Common myeloid progenitor, CD34-positive (primary cell): ENCODE data around the gene MRPL55.

Experiments
- CTCF ChIA-PET: fragments of 350-600 bp; sonication (Branson Sonifier 250); formaldehyde crosslinking; loops from one replicate; lab custom pipeline; 2021; ENCODE audit warnings: antibody characterized with exemption; lab: Charles Lee
- POLR2A ChIA-PET: fragments of 350-600 bp; sonication (Branson Sonifier 250); formaldehyde crosslinking; loops from one replicate; lab custom pipeline; 2021; ENCODE audit warnings: antibody characterized with exemption; lab: Charles Lee
- DNase-seq, 3 donors: peaks; one replicate each; pipeline versions ENCODE4 v3.0.0 to v3.0.0-alpha.2; 2013
- H3K27ac ChIP-seq, 2 experiments: 1 replicate in 1 of 2; 2 replicates in 1 of 2; pipeline ENCODE4 v1.7.0; 2013; ENCODE audit warnings: inconsistent platforms in 2 of 2, low read length in 2 of 2, mild to moderate bottlenecking in 2 of 2, low read depth in 1 of 2, moderate library complexity in 1 of 2; ENCODE audit not compliant: severe bottlenecking in 2 of 2, insufficient read depth in 1 of 2, poor library complexity in 1 of 2
- H3K27me3 ChIP-seq, 5 experiments: replicated peaks in 2 of 5; 1 replicate in 3 of 5; 2 replicates in 2 of 5; pipeline versions ENCODE4 v1.6.1 to v1.7.0; 2013; ENCODE audit warnings: low read length in 4 of 5, mild to moderate bottlenecking in 2 of 5, moderate library complexity in 2 of 5, inconsistent platforms in 1 of 5; ENCODE audit not compliant: insufficient read depth in 5 of 5, control insufficient read depth in 4 of 5
- H3K36me3 ChIP-seq, 4 experiments: 1 replicate in 2 of 4; 2 replicates in 2 of 4; pipeline versions ENCODE4 v1.6.1 to v1.7.0; 2013; ENCODE audit warnings: low read length in 3 of 4, control low read depth in 1 of 4, mild to moderate bottlenecking in 1 of 4; ENCODE audit not compliant: control insufficient read depth in 4 of 4, insufficient read depth in 4 of 4
- H3K4me1 ChIP-seq, 4 experiments: 1 replicate in 3 of 4; 2 replicates in 1 of 4; pipeline versions ENCODE4 v1.6.1 to v1.7.1; 2013; ENCODE audit warnings: low read length in 3 of 4, mild to moderate bottlenecking in 3 of 4, control low read depth in 1 of 4, inconsistent platforms in 1 of 4, moderate library complexity in 1 of 4; ENCODE audit not compliant: control insufficient read depth in 4 of 4, insufficient read depth in 4 of 4; ENCODE audit errors: control extremely low read depth in 1 of 4
- H3K4me3 ChIP-seq, 7 experiments: 1 replicate in 4 of 7; 2 replicates in 3 of 7; pipeline versions ENCODE4 v1.5.1 to v1.7.0; 2013; ENCODE audit warnings: mild to moderate bottlenecking in 7 of 7, low read length in 6 of 7, moderate library complexity in 6 of 7, inconsistent platforms in 2 of 7, low read depth in 2 of 7, control low read depth in 1 of 7; ENCODE audit not compliant: insufficient read depth in 4 of 7, control insufficient read depth in 1 of 7; ENCODE audit errors: extremely low read depth in 1 of 7
- H3K9me3 ChIP-seq, 5 experiments: 1 replicate in 4 of 5; 2 replicates in 1 of 5; pipeline versions ENCODE4 v1.6.1 to v1.7.1; 2013; ENCODE audit warnings: low read length in 4 of 5, mild to moderate bottlenecking in 2 of 5, inconsistent platforms in 1 of 5, low read depth in 1 of 5, moderate library complexity in 1 of 5; ENCODE audit not compliant: control insufficient read depth in 4 of 5, insufficient read depth in 2 of 5; ENCODE audit errors: control extremely low read depth in 1 of 5
- WGBS: methylation state at CpG from one replicate; pipeline ENCODE4 v1.1.5; 2013; ENCODE audit not compliant: insufficient coverage; 5-methylcytosine and 5-hydroxymethylcytosine counted together

MRPL55 gene

DNA sequence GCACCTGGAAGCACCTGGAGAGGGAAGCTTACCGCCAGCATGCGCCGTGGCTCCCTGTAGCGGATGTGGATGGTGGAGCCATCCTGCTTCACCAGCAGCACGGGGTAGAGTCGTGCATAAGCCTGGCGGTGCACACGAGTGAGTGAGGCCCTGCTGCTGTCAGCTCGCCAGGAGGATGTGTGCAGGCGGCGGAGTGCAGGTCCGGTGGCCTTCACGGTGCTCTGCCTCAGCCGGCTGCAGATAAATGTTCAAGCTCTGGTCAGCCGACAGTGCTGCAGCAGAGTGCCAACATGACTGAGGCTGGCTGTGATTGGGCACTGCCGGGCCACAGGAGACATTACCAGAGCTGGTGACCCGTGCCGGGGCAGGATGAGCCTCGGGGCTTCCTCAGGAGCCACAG lies 1.5 kb downstream of the MRPL55 start:
- CTCF ChIA-PET: interaction anchor here (1.1 to 1.4 kb wide), 2 partner anchors 18 to 108 kb away, joined by 3 read pairs; no protein-coding TSS in a partner anchor
- DNase-seq: no peak
- H3K27me3 ChIP-seq: no peaks in the 10 kb centered on the region
- no peak overlapping the region for H3K27ac ChIP-seq
- peaks cover 0 to 31% (median 21%) of the 10 kb centered on the region in 4 experiments for H3K36me3 ChIP-seq
- H3K9me3 ChIP-seq: no peaks in the 10 kb centered on the region
- 95% methylated on average over 18 of the region's 19 CpGs for WGBS
- H3K4me3 ChIP-seq: peak overlapping the region in 2 of 7 experiments; percentile 96 to 99
- H3K4me1 ChIP-seq: peaks cover 13 to 38% (median 26%) of the 10 kb centered on the region in 4 experiments
- POLR2A ChIA-PET: interaction anchor here (1.0 kb wide), 1 partner anchor 32 kb away, joined by 3 read pairs; no protein-coding TSS in a partner anchor

DNA sequence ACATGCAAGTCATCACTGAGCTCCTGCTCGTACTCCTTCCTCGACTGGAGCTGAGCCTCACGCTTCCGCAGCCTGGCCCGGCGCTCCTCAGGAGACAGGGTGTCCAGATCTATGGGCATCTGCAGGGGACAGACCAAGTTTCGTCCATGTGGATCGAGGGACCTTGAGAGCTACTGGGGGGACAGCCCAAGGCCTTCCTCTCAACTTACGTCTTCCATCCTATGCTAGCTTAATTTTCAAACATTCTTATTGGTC lies 2.4 kb downstream of the MRPL55 start:
- 93% methylated on average over 8 of the region's 9 CpGs for WGBS
- no peak for DNase-seq
- Histone ChIP-seq H3K4me1 (peaks cover 13 to 46% (median 33%) of the 10 kb centered on the region in 4 experiments), H3K27me3 (no peaks in the 10 kb centered on the region), H3K4me3 (no peak overlapping the region), H3K9me3 (no peaks in the 10 kb centered on the region), H3K27ac (no peak overlapping the region), H3K36me3 (peaks cover 0 to 31% (median 21%) of the 10 kb centered on the region in 4 experiments)
- POLR2A ChIA-PET: interaction anchor here (1.0 kb wide), 1 partner anchor 33 kb away, joined by 3 read pairs; no protein-coding TSS in a partner anchor
- CTCF ChIA-PET: interaction anchor here (0.9 to 2.0 kb wide), 4 partner anchors 12 to 60 kb away, joined by 3 to 7 read pairs (median 3); no protein-coding TSS in a partner anchor

DNA sequence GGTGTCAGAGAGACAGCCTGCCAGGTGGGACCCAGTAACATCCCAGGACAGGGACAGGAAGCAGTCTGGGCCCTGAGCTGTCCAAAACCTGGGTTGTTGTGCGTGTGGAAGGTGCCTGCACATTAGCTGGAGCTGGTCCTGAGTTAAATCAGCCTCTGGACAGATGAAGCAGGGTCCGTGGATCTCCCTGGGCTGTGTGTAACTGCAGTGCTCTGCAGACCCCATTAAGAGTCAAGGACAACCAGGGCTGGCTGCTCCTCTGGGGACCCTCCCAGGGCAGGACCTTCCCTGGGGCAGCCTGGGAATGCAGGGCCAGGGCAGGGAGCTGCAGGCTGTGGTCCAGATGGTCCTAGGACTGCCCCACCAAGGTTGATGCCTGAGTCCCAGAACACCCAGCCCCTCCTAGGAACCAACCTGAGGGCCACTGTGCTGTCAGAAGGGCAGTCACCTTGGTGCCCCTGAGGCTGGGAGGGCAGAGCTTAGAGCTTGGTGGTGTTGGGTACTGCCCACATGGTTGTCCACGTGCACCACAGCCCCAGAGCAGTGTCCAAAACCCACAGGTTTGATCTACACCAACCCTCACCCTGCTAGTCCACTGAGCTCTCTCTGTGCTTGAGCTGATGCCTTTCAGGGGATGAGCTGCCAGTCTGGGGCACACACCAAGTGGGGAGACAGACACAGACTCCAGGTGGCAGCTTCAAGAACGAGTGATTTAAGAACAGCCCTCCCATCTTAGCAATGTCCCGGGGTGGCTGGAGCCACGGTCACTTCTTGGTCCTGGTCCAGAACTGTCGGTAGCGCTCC lies 2.9 kb downstream of the MRPL55 start:
- Histone ChIP-seq H3K27me3 (no peaks in the 10 kb centered on the region), H3K36me3 (peaks cover 0 to 34% (median 22%) of the 10 kb centered on the region in 4 experiments), H3K4me1 (peaks cover 13 to 51% (median 37%) of the 10 kb centered on the region in 4 experiments), H3K4me3 (no peak overlapping the region), H3K27ac (no peak overlapping the region), H3K9me3 (no peaks in the 10 kb centered on the region)
- no peak for DNase-seq
- ChIA-PET CTCF (interaction anchor here (0.9 to 2.0 kb wide), 5 partner anchors 13 to 61 kb away, joined by 3 to 7 read pairs (median 3); no protein-coding TSS in a partner anchor), POLR2A (interaction anchor here (1.0 kb wide), 1 partner anchor 33 kb away, joined by 3 read pairs; no protein-coding TSS in a partner anchor)
- over 99% methylated on average over 8 of the region's 8 CpGs for WGBS

DNA sequence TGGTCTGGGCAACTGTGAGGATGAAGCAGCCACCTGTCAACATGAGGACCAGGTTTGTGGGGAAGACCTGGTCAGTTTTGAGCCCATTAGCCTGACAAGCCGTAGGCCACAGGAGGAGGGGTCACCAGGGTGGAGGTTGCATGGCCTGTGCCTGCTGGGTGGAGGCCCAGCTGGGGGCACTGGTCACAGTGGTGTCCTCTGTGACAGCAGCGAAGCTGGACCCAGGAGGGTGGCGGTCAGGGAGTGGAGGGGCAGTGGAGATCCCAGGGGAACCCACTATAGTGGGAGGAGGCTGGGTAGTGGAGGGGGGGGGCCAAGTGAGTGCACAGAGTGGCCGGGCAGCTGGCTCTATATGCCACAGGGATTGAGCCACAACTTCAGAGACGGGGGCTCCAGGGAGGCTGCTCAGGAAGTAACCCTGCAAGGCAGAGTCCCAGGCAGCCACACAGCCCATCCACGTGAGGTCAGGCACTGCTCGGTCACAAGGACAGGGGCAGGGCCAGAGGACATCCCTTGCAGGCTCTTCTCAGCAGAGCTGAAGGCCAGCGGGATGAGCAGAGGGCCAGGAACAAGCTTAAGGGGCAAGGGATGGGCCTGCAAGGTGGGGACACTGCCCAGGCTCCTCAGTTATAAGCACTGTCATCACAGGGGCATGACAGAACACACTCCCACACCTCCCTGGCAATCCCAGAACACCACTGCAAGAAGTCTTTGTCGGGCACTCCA lies 3.7 kb downstream of the MRPL55 start:
- H3K4me1 ChIP-seq: peaks cover 13 to 54% (median 37%) of the 10 kb centered on the region in 4 experiments
- no peaks in the 10 kb centered on the region for H3K27me3 ChIP-seq
- H3K27ac ChIP-seq: no peak overlapping the region
- CTCF ChIA-PET: interaction anchor here (0.9 to 2.0 kb wide), 2 partner anchors 14 to 31 kb away, joined by 3 to 7 read pairs; no protein-coding TSS in a partner anchor
- 95% methylated on average over 5 of the region's 9 CpGs for WGBS
- no peak for DNase-seq
- H3K9me3 ChIP-seq: no peaks in the 10 kb centered on the region
- peaks cover 0 to 41% (median 26%) of the 10 kb centered on the region in 4 experiments for H3K36me3 ChIP-seq
- POLR2A ChIA-PET: interaction anchor here (0.7 kb wide), 1 partner anchor 21 kb away, joined by 3 read pairs; no protein-coding TSS in a partner anchor
- H3K4me3 ChIP-seq: no peak overlapping the region

DNA sequence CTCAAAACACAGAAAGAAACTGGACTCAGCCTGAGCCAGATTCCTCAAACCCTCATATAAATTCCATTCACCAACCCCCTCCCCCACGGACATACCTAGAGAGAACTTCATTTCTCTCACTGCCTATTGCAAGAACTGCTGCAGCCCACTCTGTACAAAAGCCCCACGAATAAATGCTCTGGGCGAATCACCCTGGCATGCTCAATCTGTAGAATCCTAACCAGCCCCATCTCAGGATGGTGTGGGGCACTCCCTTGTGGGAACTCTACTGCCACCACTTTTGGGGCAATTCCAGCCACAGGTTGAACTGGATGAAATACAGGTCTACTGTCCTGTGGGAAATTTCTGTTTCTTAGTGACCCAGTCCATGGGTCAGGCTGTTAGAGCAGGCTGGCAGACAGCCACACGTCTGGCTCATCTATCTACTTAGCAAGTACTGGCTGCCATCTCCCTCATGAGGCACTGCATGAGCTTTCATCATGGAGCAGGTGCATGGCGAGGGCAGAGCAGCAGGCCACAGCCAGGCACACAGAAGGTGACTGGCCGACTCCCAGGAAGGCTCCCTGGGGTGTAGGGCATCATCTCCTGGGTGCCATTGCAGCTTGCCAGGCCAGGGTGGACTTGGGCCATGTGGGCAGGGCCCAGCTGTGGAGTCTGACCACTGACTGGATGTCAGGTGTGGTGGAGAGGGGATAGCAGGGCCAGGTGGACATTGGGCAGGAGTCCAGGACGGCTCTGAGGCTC lies 4.4 kb downstream of the MRPL55 start:
- WGBS: 91% methylated on average over 7 of the region's 7 CpGs
- no peaks in the 10 kb centered on the region for H3K27me3 ChIP-seq
- no peaks in the 10 kb centered on the region for H3K9me3 ChIP-seq
- CTCF ChIA-PET: interaction anchor here (1.0 to 1.3 kb wide), 2 partner anchors 62 to 100 kb away, joined by 3 to 4 read pairs; no protein-coding TSS in a partner anchor
- H3K4me1 ChIP-seq: peaks cover 13 to 49% (median 31%) of the 10 kb centered on the region in 4 experiments
- no peak for DNase-seq
- no peak overlapping the region for H3K27ac ChIP-seq
- H3K4me3 ChIP-seq: peak overlapping the region in 1 of 7 experiments; percentile 77
- POLR2A ChIA-PET: interaction anchor here (0.7 kb wide), 1 partner anchor 20 kb away, joined by 3 read pairs; no protein-coding TSS in a partner anchor
- peaks cover 2 to 46% (median 30%) of the 10 kb centered on the region in 4 experiments for H3K36me3 ChIP-seq

DNA sequence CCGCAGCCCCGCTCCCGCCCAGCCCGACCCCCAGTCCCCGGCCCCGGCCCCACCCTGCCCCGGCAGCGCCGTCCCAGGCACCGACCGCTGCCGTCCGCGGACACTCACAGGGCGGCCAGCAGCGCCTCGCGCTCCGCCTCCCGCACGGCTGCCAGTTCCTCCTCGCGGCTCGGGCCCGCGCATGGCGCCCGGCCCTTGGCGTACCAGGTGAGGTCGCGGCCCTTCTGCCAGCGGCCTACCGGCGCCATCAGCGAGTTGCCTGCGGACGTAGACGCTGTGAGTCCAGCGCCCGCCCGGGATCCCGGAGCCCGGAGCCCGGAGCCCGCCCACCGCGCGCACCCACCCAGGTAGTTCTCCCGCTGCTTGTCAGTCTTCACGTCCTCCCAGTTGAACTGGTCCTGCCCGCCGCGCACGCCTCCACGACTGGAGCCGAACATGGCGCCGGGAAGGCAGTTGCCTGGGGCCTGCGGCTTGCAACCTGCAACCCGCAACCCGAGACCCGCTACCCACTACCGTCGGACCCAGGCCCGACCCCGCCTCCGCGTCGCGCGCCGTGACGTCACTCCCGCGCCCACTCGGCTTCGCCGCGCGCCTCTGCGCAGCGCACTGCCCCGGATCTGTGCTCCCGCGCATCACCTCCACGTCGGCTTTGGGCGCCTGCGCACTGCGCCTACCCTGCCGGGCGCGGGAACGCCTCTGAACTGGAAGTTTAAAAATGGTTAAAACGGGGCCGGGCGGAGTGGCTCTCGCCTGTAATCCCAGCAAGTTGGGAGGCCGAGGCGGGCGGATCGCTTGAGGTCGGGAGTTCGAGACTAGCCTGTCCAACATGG lies 6.1 kb downstream of the MRPL55 start, which contains the start of gene C1orf35:
Gene C1orf35 (minus strand): TSS at position 535 of the 830 bp plus-strand sequence. CDS start 98 bp downstream, at position 437.
- Histone ChIP-seq H3K27me3 (no peaks in the 10 kb centered on the region), H3K27ac (peak within 1 kb of the TSS in 1 of 2 experiments; percentile 64), H3K4me3 (peak within 1 kb of the TSS; percentile 61 to 93 (median 80)), H3K4me1 (peaks cover 6 to 35% (median 22%) of the 10 kb centered on the region in 4 experiments), H3K9me3 (no peaks in the 10 kb centered on the region), H3K36me3 (peaks cover 8 to 62% (median 40%) of the 10 kb centered on the region in 4 experiments)
- WGBS: under 1% methylated on average over 63 of the region's 104 CpGs
- CTCF ChIA-PET: interaction anchor here (1.0 to 1.3 kb wide), 2 partner anchors 64 to 98 kb away, joined by 3 to 4 read pairs; no protein-coding TSS in a partner anchor
- DNase-seq: peak; percentile 91 to 96 (median 95)
- POLR2A ChIA-PET: no interaction called here
